Stimulated activated CD4-positive, alpha-beta T cell treated with anti-CD3 and anti-CD28 coated beads, Interleukin-2, amount 100 ng/mL, for 48 hours (primary cell): Measurements from ENCODE around the gene CAMTA1.

Experiments
- DNase-seq, 2 donors: peaks; one replicate each; pipeline ENCODE4 v3.0.0-alpha.2; 2020

Gene CAMTA1

GRCh38 chr1:6935911-6936690 lies 150.8 kb downstream of the CAMTA1 start:
- DNase-seq = no peak

GRCh38 chr1:6937048-6937447 lies 151.8 kb downstream of the CAMTA1 start:
- no peak for DNase-seq

- no peak for DNase-seq
Measured at GRCh38 chr1:6939363-6939762, 154.1 kb downstream of the CAMTA1 start.

GRCh38 chr1:6941786-6942185 lies 156.5 kb downstream of the CAMTA1 start:
- DNase-seq = no peak

GRCh38 chr1:6942990-6943389 lies 157.7 kb downstream of the CAMTA1 start:
- no peak for DNase-seq

GRCh38 chr1:6944434-6944833 lies 159.2 kb downstream of the CAMTA1 start:
- no peak for DNase-seq

GRCh38 chr1:6947952-6948351 lies 162.7 kb downstream of the CAMTA1 start:
- DNase-seq = no peak

- DNase-seq = no peak
Measured at GRCh38 chr1:6948416-6948815, 163.2 kb downstream of the CAMTA1 start.

GRCh38 chr1:6948861-6949260 lies 163.6 kb downstream of the CAMTA1 start:
- no peak for DNase-seq

- DNase-seq = no peak
Measured at GRCh38 chr1:6950001-6950765, 164.9 kb downstream of the CAMTA1 start.

- no peak for DNase-seq
Measured at GRCh38 chr1:6951536-6951935, 166.3 kb downstream of the CAMTA1 start.

GRCh38 chr1:6953216-6953615 lies 168.0 kb downstream of the CAMTA1 start:
- no peak for DNase-seq

GRCh38 chr1:6953907-6954364 lies 168.7 kb downstream of the CAMTA1 start:
- DNase-seq = no peak

- DNase-seq = no peak
Measured at GRCh38 chr1:6954591-6954990, 169.3 kb downstream of the CAMTA1 start.

GRCh38 chr1:6955357-6956094 lies 170.3 kb downstream of the CAMTA1 start:
- no peak for DNase-seq

GRCh38 chr1:6956488-6957159 lies 171.4 kb downstream of the CAMTA1 start:
- DNase-seq = no peak

GRCh38 chr1:6957341-6957740 lies 172.1 kb downstream of the CAMTA1 start:
- no peak for DNase-seq

- DNase-seq = no peak
Measured at GRCh38 chr1:6958407-6959030, 173.3 kb downstream of the CAMTA1 start.

GRCh38 chr1:6959491-6959890 lies 174.2 kb downstream of the CAMTA1 start:
- DNase-seq = no peak

- DNase-seq = no peak
Measured at GRCh38 chr1:6960291-6960811, 175.1 kb downstream of the CAMTA1 start.

GRCh38 chr1:6960860-6961259 lies 175.6 kb downstream of the CAMTA1 start:
- DNase-seq = no peak

- no peak for DNase-seq
Measured at GRCh38 chr1:6961289-6961688, 176.0 kb downstream of the CAMTA1 start.
